Hematopoietic multipotent progenitor cell treated with erythropoietin and hydrocortisone succinate and interleukin-3 and kit ligand, for 6 days (in vitro differentiated cells): ENCODE measurements around the gene MZB1.
"Not testable (repeated sequence)": the region's sequence is repeated elsewhere in the genome, so short reads cannot be mapped to it uniquely, and the experiment has no call there.

Source experiments
- DNase-seq: peaks from one replicate; pipeline ENCODE4 v3.0.0-alpha.2; 2015

The MZB1 gene

GRCh38 chr5:139410121-139410992 lies 20.6 kb upstream of the MZB1 start:
- DNase-seq, result no peak

GRCh38 chr5:139409116-139409515 lies 19.4 kb upstream of the MZB1 start:
- not testable (repeated sequence) for DNase-seq

- no peak for DNase-seq
Observed at GRCh38 chr5:139408191-139408590, 18.5 kb upstream of the MZB1 start.

GRCh38 chr5:139407517-139407916 lies 17.8 kb upstream of the MZB1 start:
- DNase-seq, result no peak

- no peak for DNase-seq
Observed at GRCh38 chr5:139406963-139407362, 17.2 kb upstream of the MZB1 start.

- DNase-seq, result no peak
Observed at GRCh38 chr5:139404484-139404840, 14.7 kb upstream of the MZB1 start.

GRCh38 chr5:139403787-139404483 lies 14.2 kb upstream of the MZB1 start, which contains the start of gene SPATA24:
TSS of gene SPATA24 (minus strand) at chr5:139404089. CDS start at chr5:139404060, 29 bp downstream.
- DNase-seq, result peak; percentile 99

- no peak for DNase-seq
Observed at GRCh38 chr5:139403418-139403786, 13.7 kb upstream of the MZB1 start.

GRCh38 chr5:139402561-139403158 lies 12.9 kb upstream of the MZB1 start:
- peak; percentile 72 for DNase-seq

- DNase-seq, result no peak
Observed at GRCh38 chr5:139401546-139401945, 11.8 kb upstream of the MZB1 start.

- DNase-seq, result no peak
Observed at GRCh38 chr5:139399501-139400121, 9.9 kb upstream of the MZB1 start.

- DNase-seq, result no peak
Observed at GRCh38 chr5:139397921-139398320, 8.2 kb upstream of the MZB1 start.

GRCh38 chr5:139396691-139397090 lies 7.0 kb upstream of the MZB1 start:
- DNase-seq, result no peak

GRCh38 chr5:139395844-139396640 lies 6.3 kb upstream of the MZB1 start:
- no peak for DNase-seq

GRCh38 chr5:139394654-139395566 lies 5.2 kb upstream of the MZB1 start, which contains the start of gene PROB1:
TSS of gene PROB1 (minus strand) at chr5:139395104. CDS start at chr5:139395081, 23 bp downstream.
- DNase-seq, result no peak

GRCh38 chr5:139394123-139394653 lies 4.5 kb upstream of the MZB1 start:
- peak; percentile 77 for DNase-seq

GRCh38 chr5:139393497-139394122 lies 3.9 kb upstream of the MZB1 start:
- DNase-seq, result no peak

- DNase-seq, result peak; percentile 88
Observed at GRCh38 chr5:139392678-139393496, 3.2 kb upstream of the MZB1 start.

GRCh38 chr5:139392324-139392677 lies 2.6 kb upstream of the MZB1 start:
- no peak for DNase-seq
